Stimulated activated CD4-positive, alpha-beta T cell treated with anti-CD3 and anti-CD28 coated beads, Interleukin-15, amount 100 ng/mL, for 48 hours (primary cell): ENCODE results near the gene ZNF804A.

Source experiments
- DNase-seq, 2 donors: peaks; one replicate each; pipeline ENCODE4 v3.0.0-alpha.2; 2020; ENCODE audit warnings: low read depth in 2 of 2

Gene ZNF804A

DNA sequence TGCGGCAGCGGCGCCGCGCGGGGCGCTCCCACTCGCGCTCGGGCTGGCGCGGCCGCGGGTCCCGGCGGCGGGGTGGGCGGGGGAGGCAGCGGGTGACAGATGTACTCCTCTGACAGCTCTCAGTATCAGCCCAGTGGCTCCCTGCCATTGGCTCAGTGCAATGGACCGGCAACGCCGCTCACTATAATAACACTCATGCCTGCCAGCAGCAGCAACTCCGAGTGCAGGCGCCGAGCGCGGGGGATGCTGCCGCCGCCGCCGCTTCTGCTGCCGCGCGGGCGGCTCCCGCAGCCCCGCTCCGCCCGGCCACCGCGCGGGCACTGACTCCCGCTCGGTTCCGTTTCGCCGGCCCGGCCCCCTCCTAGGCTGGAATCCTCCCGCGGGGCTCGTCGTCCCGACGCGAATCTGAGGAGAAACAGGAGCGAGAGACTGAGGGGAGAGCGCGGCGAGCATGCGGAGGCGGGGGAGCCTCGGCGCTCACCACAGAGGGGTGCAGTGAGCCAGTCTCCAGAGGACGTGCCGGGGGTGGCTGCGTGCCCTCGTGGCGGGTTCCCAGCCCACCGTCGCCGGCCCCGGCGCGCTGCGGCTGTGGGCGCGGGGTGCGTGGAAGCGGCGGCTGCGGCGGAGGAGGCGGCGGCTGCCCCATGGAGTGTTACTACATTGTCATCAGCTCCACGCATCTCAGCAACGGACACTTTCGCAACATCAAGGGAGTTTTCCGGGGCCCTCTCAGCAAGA, at the start of gene ZNF804A:
TSS of gene ZNF804A (plus strand) at position 214 of the 738 bp plus-strand sequence. CDS start at position 645, 431 bp downstream.
- no peak for DNase-seq

DNA sequence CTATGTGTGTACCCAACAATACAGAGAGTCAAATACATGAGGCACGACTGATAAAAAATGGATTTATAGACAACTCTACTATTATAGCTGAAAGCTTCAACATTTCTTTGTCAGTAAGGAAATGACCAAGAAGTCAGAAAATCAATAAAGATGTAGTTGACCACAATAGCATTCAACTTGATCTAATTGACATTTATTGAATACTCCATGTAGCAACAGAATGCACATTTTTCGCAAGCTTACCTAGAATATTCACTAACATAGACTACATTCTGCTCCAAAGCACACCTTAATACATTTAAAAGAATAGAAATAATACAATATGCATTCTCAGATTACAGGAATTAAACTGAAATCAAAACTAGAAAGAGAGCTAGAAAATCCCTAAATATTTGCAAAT, 49.2 kb upstream of the ZNF804A start:
- DNase-seq, result no peak

DNA sequence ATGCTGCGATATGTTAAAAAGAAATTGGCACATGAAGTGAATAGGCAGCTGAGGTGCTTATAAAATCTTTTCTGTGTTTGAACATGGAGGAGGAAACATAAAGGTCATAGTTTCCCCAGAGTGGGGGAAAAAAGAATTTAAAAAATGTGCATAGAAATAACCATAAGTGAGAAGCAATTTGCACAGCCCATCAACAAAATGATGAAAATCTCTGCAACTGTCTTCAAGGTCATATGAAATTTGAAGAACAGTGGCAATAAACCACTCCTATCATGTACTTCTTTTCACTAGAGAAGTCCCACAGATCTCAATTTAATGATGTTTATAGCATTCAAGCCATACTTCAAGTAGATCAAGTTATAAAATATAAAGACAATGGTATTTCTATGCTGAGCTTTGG, 46.7 kb upstream of the ZNF804A start:
- no peak for DNase-seq

DNA sequence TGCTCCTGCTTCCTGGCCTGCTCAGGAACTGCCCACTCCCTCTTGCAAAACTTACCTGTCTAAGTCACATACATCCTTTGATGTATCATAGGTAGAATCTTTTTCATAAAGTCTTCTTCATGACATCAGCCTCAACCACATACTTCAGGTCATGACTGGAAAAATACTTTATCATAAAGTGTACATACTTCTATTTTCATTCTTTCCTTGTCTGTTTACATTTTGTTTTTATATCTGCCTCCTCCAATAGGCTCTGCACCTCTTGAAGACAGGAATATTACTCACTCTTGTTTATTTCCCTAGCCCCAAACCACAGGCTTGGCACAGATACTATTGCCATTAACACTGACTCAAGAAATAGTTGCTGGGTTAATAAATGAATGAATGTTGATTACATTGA, 43.6 kb upstream of the ZNF804A start:
- no peak for DNase-seq

DNA sequence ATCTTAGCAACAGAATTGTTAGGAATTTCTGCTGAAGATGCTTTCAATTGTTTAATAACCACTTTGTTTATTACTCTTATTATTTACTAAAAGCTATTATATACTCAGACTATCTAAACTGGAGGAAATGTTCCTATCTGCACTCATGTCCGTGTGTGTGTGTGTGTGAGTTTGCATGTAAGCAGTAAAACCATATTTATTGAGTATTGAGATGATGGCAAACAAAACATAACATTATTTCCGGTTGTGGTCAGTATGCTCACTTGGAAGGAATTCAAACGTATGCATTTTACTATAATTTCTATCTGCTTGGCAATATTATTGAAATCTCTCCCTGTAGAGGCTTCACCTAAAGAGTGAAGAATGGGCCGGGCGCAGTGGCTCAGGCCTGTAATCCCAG, 43.0 kb upstream of the ZNF804A start:
- DNase-seq, result no peak

DNA sequence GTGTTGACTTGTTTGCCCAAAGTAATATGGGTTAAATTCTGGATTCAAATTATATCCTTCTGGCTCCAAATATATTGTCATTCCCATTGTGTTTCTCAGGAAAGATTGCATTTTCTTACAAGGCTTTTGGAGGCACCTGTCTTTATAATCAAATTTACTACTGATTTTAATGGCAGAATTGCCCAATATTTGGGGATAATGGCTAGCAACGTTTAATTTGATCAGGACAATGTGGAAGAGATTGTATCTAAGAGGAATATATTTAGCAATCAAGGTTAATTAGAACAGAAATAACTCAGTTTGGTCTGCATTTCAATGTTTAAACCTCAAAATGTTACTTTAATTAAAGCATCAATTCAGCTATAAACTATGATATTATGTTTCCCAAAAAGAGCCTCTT, 41.7 kb upstream of the ZNF804A start:
- DNase-seq, result no peak

DNA sequence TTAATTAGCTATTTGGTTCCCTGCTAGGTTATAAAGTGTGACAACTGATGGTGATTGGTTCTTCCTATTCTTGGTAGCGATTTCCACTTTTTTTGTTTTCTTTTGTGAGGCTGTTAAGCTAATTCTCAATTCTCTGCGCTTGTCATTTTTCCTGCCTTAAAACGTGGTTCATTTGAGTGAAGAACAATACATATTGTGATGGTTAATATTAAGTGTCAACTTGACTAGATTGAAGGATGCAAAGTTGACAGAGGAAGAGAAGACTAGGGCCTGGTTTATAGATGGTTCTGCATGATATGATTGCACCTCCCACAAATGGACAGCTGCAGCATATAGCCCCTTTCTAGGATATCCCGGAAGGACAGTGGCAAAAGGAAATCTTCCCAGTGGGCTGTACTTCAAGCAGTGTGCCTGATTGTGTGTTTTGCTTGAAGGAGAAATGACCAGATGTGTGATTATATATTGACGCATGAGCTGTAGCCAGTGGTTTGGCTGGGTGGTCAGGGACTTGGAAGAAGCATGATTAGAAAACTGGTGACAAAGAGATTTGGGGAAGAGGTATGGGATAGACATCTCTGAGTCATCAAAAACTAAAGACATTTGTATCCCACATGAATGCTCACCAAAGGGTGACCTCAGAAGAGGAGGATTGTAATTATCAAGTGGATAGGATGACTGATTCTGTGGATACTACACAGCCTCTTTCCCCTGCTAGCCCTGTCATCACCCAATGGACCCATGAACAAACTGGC, 39.4 kb upstream of the ZNF804A start:
- DNase-seq, result no peak

DNA sequence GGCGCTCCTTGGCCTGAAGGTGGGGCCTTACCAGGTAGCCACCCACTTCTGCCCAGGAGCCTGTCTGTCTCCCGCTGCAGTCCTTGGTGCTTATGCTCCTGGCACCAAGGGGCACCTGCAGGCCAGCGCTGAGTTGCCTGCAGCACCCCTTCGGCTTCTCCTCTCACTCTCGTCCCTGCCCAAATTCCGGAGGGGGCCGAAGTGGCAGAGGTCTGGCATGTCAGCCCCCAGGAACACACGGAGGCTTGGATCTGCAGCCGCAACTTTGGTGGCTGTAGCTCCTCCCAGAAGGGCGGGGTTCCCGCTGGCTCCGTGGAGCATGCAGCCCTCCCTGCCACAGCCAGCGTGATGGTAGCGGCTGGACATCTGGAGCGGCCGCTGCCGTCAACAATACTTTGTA, 37.7 kb upstream of the ZNF804A start:
- no peak for DNase-seq

DNA sequence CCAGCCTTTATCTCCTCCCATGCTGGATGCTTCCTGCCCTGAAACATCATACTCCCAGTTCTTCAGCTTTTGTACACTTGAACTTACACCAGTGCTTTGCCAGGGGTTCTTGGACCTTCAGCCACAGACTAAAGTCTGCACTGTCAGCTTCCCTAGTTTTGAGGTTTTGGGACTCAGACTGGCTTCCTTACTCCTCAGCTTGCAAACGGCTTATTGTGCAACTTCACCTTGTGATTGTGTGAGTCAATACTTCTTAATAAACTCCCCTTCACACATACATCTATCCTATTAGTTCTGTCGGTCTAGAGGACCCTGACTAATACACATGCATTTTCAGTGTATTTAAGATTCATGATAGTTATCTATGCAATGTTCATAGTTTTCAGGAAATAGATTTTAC, 35.8 kb upstream of the ZNF804A start:
- no peak for DNase-seq

DNA sequence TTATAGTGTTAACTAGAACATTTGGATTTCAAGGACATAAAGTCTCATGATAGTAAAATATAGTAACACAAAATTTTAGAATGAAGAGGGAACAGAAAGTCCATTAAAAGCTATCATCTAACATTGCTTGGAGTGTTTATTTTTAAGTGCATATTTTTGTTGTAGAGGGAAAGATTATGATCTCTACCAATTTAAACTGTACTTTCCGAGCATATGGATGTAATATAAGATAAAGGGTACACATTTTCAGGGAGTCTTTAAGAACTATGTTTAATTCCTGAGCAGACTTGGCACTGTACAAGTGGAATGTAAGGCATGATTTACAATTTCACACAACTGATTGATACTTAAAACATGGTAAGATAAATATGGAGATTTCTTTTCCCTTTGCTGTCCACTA, 34.2 kb upstream of the ZNF804A start:
- no peak for DNase-seq

DNA sequence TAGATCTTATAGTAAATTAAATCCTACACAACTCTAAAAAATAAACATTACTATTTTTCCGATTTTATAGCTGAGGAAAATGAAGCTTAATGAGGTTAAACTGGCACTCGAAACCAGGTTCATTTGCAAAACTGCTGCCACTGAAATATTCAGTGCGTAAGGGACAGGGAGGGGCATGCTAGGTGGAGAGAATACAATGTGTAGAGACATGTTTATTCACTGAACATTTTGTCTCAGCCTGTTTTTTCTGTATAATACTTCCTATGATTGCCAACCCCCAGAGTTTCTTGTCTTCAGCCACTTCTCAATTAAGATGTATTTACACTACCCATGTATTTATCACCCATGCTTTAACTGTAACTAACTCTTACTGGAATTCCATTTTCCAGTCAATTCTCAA, 31.6 kb upstream of the ZNF804A start:
- DNase-seq, result no peak

DNA sequence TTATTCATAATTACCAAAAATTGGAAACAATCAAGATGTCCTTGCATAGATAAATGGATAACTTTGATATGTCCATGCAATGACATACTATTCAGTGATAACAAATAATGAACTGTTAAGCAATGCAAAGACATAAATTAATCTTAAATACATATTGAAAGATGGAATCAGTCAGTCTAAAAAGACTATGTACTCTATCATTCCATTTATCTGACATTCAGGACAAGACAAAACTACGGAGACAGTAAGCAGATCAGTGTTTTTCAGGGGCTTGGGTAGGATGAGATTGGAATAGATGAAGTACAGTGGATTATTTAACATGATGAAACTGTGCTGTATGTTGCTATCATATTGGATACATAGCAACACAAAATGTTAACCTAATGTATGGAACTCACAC, 21.3 kb upstream of the ZNF804A start:
- no peak for DNase-seq

DNA sequence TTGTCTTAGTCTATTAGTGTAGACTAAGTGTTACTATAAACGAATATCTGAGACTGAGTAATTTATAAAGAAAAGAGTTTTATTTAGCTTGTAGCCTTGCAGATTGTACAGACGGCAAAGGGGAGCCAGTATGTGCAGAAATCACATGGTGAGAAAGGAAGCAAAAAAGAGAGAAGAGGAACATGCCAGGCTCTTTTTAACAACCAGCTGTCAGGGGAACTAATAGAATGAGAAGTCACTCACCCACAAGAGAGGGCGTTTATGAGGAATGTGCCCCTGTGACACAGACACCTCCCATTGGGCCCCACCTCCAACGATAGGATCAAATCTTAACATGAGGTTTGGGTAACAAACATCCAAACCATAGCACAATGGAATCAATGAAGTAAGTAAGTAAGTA, 20.6 kb upstream of the ZNF804A start:
- no peak for DNase-seq

DNA sequence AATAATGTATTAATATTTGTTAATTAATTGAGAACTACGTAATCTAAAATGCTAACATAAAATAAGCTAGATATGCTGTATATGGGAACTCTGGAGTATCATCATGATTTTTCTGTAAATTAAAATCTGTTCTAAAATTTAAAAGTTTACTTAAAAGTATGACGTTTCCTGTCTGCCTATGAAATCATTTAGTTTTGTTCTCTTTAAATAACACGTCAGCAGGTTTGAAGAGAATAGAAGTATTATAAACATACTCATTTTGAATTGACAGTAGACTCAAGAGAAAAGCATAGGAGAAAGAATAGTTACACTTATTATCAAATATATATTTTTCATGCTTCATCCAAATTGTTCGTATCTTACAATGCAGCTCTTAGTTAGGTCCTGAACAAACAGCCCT, 19.1 kb upstream of the ZNF804A start:
- no peak for DNase-seq

DNA sequence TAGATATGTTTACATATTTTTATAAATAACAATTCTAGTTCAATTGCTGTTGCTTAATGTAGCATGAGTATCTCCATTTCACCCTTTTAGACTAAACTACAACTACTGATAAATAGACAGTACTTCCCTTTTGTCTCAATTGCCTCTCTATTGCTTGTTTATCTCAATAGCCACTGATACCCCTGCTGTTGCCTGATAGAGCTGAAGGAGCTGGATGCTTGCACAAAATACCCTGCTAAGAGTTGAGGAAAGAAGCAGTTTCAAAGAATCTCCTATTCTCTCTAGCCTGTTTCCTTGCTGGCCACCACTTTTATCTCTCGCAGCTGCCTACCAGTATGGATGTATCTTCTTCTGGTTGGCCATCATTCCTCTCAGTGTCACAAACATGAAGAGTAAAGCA, 16.9 kb upstream of the ZNF804A start:
- no peak for DNase-seq

DNA sequence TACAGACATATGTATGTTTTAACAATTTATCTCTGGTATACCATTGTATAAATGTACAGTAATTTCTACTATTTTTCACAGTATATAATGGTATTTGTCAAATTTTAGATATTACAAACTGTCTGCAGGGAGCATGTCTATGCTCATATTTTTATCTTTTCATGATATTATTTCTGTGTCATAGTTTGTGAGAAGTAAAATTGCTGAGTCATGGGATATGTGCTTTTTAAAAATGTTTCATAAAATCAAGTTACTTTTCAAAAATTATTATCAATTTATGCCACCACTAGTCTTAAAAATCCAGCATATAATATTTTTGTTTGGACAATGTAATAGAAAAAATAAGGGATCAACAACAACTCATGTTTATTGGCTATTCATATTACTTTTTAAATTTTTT, 9.1 kb upstream of the ZNF804A start:
- no peak for DNase-seq

DNA sequence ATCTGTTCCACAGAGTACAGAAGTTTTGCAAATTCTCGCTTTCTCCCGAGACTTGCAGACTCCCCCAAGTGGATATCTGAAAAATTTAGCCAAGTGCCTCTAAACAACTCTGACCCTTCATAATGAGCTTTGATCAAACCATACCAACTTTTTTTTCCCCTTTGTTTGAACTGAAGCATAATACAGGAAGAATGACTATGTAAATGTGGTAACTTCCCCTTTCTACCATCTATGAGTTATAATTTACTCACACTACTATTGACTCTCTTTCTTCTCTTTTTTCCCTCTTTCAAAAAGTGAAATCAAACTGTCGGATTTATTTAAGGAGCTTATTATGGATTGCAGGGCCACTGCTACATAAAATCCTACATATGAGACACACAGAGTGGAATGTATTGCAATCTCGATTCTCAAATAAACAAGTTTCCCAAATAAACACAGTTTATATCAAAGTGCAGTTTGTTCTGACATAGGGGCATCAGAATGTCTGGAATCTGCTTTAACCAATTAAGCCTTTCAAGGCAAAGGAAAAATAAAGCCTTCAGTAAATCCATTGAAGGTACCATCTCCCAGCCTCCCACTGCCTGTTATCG, 1.4 kb upstream of the ZNF804A start:
- no peak for DNase-seq

DNA sequence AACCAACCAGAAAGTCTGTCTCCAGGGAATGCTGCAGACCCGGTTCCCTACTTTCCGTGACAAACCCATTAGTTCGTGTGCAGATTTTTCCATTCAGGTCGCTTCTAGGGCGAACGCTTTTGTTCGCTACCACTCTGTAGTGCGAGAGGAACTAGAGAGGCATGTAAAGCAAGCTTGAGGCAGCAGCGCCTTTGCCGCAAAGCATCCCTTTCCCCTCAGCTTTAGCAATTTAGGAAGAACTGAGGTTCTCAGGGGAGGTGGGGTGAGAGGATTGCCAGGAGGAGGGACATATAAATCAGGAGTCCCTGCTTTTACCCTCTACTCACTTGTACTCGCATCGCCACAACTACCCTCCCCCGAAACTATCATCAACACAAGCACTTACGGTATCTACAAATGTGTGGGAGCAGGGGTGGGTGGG, 748 bp upstream of the ZNF804A start:
- DNase-seq, result no peak

DNA sequence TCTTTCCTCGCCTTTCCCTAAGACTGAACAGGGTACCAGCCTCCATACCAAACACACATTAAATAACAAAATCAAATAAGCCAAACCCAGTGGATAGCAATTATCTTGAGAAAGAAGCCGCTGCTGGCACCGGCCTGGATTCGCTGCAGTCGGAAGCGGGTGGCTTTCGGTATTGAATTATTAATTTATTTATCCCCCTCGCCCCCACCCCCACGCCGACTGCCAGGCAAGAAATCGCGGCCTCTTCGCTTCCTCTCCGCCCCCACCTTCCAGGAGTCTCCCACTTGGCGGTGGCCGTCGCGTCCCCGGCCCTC, 370 bp upstream of the ZNF804A start:
- no peak for DNase-seq

DNA sequence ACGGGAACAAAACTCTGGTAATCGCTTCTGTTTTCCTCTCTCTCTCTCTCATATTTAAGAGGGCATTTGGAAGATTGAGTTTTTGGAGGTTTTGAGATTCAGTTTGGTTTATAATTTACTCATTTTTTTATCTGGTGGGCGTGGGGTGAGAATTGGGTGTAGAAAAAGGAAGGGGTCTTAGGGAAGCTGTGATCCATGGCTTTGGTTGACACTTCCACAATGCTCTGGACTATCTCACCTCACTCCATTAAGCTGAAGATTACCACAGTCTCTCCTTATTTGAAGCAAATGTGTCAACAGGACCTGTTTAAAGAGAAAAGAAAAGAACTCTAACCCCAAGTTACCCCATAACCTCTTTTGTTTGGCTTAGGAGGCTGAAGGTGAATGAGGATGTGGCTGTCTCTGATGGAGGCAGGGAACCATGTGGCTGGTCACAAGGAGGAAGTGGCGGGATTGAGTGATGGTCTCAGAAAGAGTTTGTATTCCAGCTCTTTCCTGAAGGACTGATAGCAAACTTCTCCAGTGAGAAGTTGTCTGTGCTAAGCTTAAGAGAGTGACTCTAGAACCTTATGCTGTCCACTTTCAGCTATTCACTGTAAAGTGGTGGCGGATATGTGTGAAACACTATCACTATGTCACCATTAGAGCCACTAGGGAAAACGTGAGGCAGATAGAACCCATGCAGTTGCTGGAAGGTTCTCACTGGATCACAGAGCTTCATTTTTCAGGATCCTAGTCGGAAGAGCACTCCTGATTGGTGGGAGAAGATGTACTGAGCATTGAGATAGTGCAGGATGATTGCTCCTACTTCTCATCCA, 934 bp downstream of the ZNF804A start:
- no peak for DNase-seq

DNA sequence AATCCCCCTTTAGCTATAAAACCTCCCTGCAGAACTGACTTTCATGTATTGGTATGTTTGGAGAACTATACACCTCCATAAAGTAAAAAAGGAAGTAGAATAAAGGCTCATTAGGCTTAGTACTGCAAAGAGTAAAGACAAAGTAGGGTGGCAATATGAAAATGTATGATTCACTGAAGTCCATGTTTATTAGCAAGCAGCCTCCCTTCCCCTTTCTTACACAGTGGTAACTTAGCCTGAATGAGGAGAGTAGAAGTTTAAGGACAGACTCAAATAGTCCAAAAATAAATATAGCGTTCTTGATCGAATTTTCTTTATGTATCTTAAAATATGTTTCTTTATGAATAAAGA, 1.5 kb downstream of the ZNF804A start:
- no peak for DNase-seq

DNA sequence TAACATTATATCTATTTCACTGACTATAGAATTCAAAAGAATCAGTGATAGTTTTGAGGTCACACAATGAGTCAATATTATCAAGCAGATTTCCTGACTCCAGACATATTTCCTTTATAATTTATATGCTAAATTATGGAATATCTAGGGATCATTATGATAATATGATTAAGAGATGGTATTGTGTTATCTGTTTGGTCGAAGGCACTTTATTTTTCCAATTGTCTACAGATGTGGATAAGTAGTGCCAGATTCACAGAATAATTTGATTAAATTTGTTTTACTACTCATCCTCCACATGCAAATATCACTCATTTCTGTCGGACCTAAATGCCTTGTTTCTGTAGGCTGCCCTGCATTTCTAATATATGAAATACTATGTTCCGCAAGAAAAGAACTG, 4.4 kb downstream of the ZNF804A start:
- no peak for DNase-seq

DNA sequence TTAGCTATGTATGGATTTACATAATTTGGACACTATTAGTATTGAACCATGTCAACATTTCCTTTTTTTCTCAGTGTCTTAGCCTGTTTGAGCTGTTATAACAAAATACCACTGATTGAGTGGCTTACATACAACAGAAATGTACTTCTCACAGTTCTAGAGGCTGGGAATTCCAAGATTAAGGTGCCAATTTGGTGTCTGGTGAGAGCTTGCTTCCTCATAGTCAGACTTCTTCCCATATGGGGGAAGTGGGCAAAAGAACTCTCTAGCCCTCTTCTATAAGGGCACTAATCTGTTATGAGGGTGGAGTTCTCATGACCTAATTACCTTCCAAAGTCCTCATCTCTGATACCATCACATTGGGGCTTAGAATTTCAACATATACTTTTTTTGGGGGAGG, 12.6 kb downstream of the ZNF804A start:
- DNase-seq, result no peak
